ENCODE data around the gene CDHR3. TPM values are rescaled to one million over a fixed set of nuclear protein-coding genes. Genes with fewer than 3 reads are reported as not detected.

The CDHR3 gene
- total and polyA plus RNA-seq, 2 of the 8 experiments (the other 6 are each of a cell fraction or from before 2014, with no cell fraction given): 6.4 to 6.8 TPM

DNA sequence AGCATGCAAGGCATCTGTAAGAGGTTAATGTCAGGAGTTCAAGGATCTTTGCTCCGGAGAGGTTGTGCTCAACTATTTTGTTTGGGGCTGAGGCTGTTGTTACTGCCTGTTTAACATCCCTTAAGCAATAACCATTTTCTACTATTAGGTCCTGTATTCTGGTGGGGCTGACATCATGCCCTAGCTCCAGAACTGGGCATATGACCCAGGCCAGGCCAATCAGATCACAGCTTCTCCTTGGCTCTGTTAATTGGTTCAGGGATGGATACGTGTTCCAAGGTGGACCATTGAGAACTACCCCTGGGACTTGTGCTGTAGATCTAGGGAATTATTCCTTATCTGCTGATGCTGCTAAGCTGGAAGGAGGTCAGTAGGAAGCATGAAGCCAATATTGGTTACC is 82.1 kb downstream of the CDHR3 start:
- CTCF ChIA-PET (ENCODE audit: partially characterized antibody): interaction anchor here (1.1 to 13.5 kb wide), 12 partner anchors 11 to 401 kb away, joined by 3 to 265 read pairs (median 17); partner anchors contain the start of gene SYPL1

More for the DNA sequence above, 82.1 kb downstream of the CDHR3 start:
- H3K79me2 ChIP-seq (ENCODE audit: control insufficient read depth in 1 of 2, insufficient read depth in 2 of 2, low read length in 2 of 2): no peaks in the 10 kb centered on the region
- TF ChIP-seq TEAD4 (IDR thresholded peaks at IDR 0.05; ENCODE audit: low read depth, low read length): no peak
- TF ChIP-seq, protein P1, sequence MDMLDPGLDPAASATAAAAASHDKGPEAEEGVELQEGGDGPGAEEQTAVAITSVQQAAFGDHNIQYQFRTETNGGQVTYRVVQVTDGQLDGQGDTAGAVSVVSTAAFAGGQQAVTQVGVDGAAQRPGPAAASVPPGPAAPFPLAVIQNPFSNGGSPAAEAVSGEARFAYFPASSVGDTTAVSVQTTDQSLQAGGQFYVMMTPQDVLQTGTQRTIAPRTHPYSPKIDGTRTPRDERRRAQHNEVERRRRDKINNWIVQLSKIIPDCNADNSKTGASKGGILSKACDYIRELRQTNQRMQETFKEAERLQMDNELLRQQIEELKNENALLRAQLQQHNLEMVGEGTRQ (IDR thresholded peaks at IDR 0.05; ENCODE audit: low read length): 0 out of 2 replicates have a peak, but pooled peaks have one; percentile 5
- WGBS, 2 experiments (ENCODE audit: extremely low coverage in 1 of 2, insufficient coverage in 1 of 2, insufficient read length in 1 of 2, insufficient replicate concordance in 2 of 2, low coverage in 1 of 2, low lambda C conversion rate in 2 of 2, missing lambda C conversion rate in 1 of 2): 94% methylated on average over 2 of the region's 2 CpGs; no CpG with 5 or more reads in 1 of the 2 experiments
- no peak overlapping the region for H3K4me3 ChIP-seq (ENCODE audit: extremely low read depth in 1 of 4, insufficient read depth in 2 of 4, low read depth in 3 of 4, low read length in 4 of 4)
- no peak overlapping the region for H2BK15ac ChIP-seq (ENCODE audit: low read length)
- no peak overlapping the region for H3K27ac ChIP-seq (ENCODE audit: low read depth, low read length)
- H2BK12ac ChIP-seq (ENCODE audit: low read depth, low read length): no peak overlapping the region
- H4K20me1 ChIP-seq (replicated peaks in 1 of 2; ENCODE audit: control insufficient read depth in 1 of 2, insufficient read depth in 2 of 2, low read length in 2 of 2): no peaks in the 10 kb centered on the region
- no peaks in the 10 kb centered on the region for H3K36me3 ChIP-seq (ENCODE audit: control insufficient read depth in 2 of 4, insufficient read depth in 4 of 4, low read length in 3 of 4)
- no peak overlapping the region for H3K56ac ChIP-seq (replicated peaks; ENCODE audit: insufficient read length, low read depth, low read length)
- no peak for DNase-seq (ENCODE audit: low read depth in 1 of 2, low spot score in 2 of 2)
- no peak overlapping the region for H2AFZ ChIP-seq (ENCODE audit: low read length)
- H2BK5ac ChIP-seq (ENCODE audit: low read depth, low read length): no peak overlapping the region
- FAIRE-seq: no peak
- H3K9me3 ChIP-seq (ENCODE audit: insufficient read depth in 2 of 2, low read depth in 1 of 2, low read length in 1 of 2): no peaks in the 10 kb centered on the region
- no peaks in the 10 kb centered on the region for H3K27me3 ChIP-seq (replicated peaks in 1 of 4; ENCODE audit: control insufficient read depth in 3 of 4, extremely low read depth in 1 of 4, insufficient read depth in 3 of 4, low read length in 3 of 4)
- H4K8ac ChIP-seq (ENCODE audit: extremely low read depth, insufficient read depth, low read length): no peak overlapping the region
- H3K79me1 ChIP-seq (ENCODE audit: low read depth, low read length): no peaks in the 10 kb centered on the region
- H3K23me2 ChIP-seq (ENCODE audit: low read depth, low read length): no peaks in the 10 kb centered on the region
- H3K4me2 ChIP-seq (ENCODE audit: insufficient read depth in 1 of 2, low read depth in 2 of 2, low read length in 2 of 2): no peak overlapping the region
- H4K91ac ChIP-seq (replicated peaks; ENCODE audit: insufficient read length, low read length): no peak overlapping the region
- H3K4me1 ChIP-seq (replicated peaks in 1 of 4; ENCODE audit: control insufficient read depth in 3 of 4, insufficient read depth in 4 of 4, low read length in 3 of 4): peaks cover 0 to 7% (median 0%) of the 10 kb centered on the region in 4 experiments; a peak in 3 of 7 replicates
- POLR2A ChIA-PET (ENCODE audit: partially characterized antibody): no interaction called here
- no peak overlapping the region for H3K18ac ChIP-seq (ENCODE audit: extremely low read depth, low read length)
- no peak overlapping the region for H2BK20ac ChIP-seq (ENCODE audit: low read length)
- no peak overlapping the region for H3K23ac ChIP-seq (ENCODE audit: insufficient read length)
- no peak overlapping the region for H3K4ac ChIP-seq (replicated peaks; ENCODE audit: insufficient read length, low read depth, low read length)
- H3K9ac ChIP-seq (replicated peaks in 1 of 4; ENCODE audit: extremely low read depth in 1 of 4, low read depth in 3 of 4, low read length in 3 of 4): no peak overlapping the region
- no peak overlapping the region for H3K14ac ChIP-seq (ENCODE audit: insufficient read length)
- H4K5ac ChIP-seq (ENCODE audit: insufficient read length, low read depth, low read length): no peak overlapping the region
- H2AK5ac ChIP-seq (ENCODE audit: low read depth, low read length): no peak overlapping the region
- no peak overlapping the region for H2BK120ac ChIP-seq (replicated peaks; ENCODE audit: low read depth, low read length)
